AG09319 (cell line): ENCODE measurements around the gene REEP2.

Experiments
- DNase-seq: peaks from one replicate; pipeline ENCODE4 v3.0.0-alpha.2; 2010; ENCODE audit warnings: low read depth; ENCODE audit errors: extremely low read depth
- CTCF ChIP-seq: IDR thresholded peaks from 2 replicates; pipeline ENCODE4 v1.5.1; 2011; ENCODE audit warnings: low read depth, mild to moderate bottlenecking, inconsistent platforms, low read length, moderate library complexity

The REEP2 gene

DNA sequence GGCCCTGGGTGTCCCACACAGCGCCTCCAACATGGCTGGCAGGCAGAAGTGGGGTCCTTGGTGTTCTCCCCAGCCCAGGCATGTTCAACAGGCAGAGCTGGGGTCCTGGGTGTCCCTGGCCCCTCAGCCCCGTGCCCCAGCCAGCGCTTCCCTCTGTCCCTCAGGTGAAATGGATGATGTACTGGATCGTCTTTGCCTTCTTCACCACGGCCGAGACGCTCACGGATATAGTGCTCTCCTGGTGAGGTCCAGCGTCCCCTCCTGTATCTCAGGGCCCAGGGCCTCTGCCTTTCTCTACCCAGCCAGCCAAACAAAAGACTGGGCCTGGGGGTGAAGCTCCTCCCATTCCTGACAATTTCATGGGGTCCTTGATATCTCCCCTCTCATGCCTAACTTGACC lies 2.4 kb downstream of the REEP2 start:
- no peak for TF ChIP-seq CTCF
- DNase-seq = no peak

GRCh38 chr5:138444078-138444773 lies 5.4 kb downstream of the REEP2 start:
- DNase-seq = no peak
- TF ChIP-seq CTCF = no peak

DNA sequence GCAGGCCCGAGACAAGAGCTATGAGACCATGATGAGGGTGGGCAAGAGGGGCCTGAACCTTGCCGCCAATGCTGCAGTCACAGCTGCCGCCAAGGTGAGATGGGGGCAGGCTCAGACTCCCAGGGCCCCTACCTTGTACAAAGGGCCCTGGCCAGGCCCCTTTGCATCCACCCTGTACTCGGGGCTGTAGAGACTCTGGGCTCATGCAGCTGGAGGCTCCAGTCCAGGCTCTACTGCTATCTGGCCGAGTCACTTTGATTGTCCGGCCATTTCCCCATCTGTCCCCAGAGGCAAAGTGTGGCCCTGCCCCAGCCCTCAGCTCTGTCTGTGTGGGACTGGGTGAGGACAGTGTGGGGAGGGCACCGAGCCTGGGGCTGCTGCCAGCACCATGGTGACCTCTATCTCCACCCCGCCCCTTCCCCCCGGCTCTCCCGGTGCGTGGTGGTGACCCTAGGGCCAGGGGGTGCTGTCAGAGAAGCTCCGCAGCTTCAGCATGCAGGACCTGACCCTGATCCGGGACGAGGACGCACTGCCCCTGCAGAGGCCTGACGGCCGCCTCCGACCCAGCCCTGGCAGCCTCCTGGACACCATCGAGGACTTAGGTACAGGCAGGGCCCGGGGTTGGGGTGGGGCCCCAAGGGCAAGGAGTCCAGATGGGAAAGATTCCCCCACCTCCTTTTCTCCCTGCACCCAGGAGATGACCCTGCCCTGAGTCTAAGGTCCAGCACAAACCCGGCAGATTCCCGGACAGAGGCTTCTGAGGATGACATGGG lies 6.1 kb downstream of the REEP2 start:
- no peak for TF ChIP-seq CTCF
- DNase-seq = no peak

- TF ChIP-seq CTCF = no peak
- DNase-seq = no peak
These were observed 6.9 kb downstream of the REEP2 start for GRCh38 chr5:138445547-138446271.

DNA sequence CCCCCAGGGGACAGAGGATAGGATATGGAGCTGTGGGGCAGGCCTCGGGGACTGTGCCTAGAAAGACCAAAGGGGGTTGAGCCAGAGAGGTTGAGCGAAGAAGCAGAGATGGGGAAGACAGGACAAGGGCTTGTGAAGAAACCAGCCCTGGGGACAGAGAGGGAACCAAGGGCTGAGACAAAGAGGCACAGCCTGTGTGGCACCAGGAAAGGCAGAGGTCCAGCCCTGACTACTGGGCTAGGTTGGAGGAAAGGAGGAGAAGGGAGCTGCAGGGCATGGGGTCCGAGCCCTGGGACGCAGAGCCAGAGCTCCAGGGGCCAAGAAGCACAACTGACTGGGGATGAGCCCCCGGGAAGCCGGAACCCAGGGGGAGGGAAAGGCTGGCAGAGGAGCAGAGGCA lies 9.2 kb downstream of the REEP2 start:
- TF ChIP-seq CTCF = no peak
- DNase-seq = no peak

GRCh38 chr5:138448481-138449398 lies 9.9 kb downstream of the REEP2 start:
- no peak for TF ChIP-seq CTCF
- no peak for DNase-seq
